ENCODE measurements around the gene THEM4.

DNA sequence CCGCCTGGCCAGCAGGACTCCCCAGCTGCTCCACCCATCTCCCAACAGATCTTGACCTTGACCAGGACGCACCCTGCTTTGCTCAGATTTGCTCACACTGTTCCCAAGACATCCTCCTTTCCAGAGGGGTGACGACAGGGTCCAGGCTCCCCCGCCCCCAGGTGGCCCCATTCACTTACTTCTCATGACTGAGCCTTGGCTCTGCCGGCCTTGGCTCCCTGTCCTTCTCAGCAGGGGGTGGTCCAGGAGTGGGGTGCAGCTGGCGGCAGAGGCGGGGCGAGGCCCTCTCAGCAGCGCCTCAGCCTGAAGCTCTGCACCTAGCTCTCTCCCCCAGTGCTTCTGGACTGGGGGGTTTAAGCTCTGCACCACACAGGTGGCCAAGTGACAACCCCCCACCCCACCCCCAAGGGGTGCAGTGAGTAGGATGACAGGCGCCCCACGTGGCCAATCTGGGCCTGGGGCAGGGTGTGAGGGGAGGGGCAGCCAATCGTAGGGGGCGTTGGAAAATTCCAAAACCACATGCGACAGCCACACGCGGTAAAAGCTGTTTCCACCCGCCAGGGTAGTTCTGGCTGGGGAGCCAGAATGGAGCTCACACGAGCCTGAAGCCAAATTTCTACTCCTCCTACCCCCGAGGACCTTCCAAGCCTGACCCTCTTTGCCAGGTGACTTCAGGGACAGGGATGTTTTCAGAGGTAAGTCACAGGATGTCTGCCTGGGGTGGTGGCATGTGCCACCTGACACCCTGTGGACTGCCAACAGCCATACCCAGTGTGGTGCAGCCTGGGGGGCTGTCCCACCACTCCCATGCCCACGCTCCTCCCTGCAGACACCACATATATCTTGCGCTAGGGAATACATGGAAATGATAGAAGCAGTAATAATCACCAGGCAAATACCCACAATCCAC, 83.3 kb downstream of the THEM4 start:
- TF ChIP-seq, protein P1, sequence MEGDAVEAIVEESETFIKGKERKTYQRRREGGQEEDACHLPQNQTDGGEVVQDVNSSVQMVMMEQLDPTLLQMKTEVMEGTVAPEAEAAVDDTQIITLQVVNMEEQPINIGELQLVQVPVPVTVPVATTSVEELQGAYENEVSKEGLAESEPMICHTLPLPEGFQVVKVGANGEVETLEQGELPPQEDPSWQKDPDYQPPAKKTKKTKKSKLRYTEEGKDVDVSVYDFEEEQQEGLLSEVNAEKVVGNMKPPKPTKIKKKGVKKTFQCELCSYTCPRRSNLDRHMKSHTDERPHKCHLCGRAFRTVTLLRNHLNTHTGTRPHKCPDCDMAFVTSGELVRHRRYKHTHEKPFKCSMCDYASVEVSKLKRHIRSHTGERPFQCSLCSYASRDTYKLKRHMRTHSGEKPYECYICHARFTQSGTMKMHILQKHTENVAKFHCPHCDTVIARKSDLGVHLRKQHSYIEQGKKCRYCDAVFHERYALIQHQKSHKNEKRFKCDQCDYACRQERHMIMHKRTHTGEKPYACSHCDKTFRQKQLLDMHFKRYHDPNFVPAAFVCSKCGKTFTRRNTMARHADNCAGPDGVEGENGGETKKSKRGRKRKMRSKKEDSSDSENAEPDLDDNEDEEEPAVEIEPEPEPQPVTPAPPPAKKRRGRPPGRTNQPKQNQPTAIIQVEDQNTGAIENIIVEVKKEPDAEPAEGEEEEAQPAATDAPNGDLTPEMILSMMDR (conservative IDR thresholded peaks at IDR 0.05; ENCODE audit: low read length) = peak; percentile 23; the same call in 1 of the 2 replicates
- TF ChIP-seq EZH2phosphoT487 (IDR thresholded peaks at IDR 0.05; ENCODE audit: borderline replicate concordance, low read depth, low read length) = no peak
